ENCODE results near the gene MYL5.
"Not testable (repeated sequence)": the region's sequence is repeated elsewhere in the genome, so short reads cannot be mapped to it uniquely, and the experiment has no call there.

MYL5 gene

GRCh38 chr4:730511-730910 is 56.2 kb downstream of the MYL5 start:
- no peak for DNase-seq

GRCh38 chr4:730946-731904 is 56.9 kb downstream of the MYL5 start:
- DNase-seq: not testable (repeated sequence)

All from NCI-H510A treated with DMSO at 0.1 percent for 48 hours (cell line).